MCF 10A (cell line): Measurements from ENCODE around the gene ARFGEF3. TPM values are rescaled to one million over a fixed set of nuclear protein-coding genes. Genes with fewer than 3 reads are reported as not detected.
A peak's percentile ranks its signal among the peaks of the same experiment; 100 is the strongest.
"Not testable (repeated sequence)": the region's sequence is repeated elsewhere in the genome, so short reads cannot be mapped to it uniquely, and the experiment has no call there.

ENCODE experiments used
- BruUV-seq: library from RNA; stranded (reverse); fragments of 400-500 nt; replicated peaks from 2 replicates; lab custom pipeline; 2021; lab: Mats Ljungman, UMichigan
- CTCF ChIA-PET: fragments of 300-600 bp; sonication (Branson Sonifier 250); formaldehyde crosslinking; extraction: SDS; loops from one replicate; lab custom pipeline; 2021; ENCODE audit warnings: antibody characterized with exemption, inconsistent platforms; lab: Yijun Ruan, JAX
- POLR2A ChIA-PET: fragments of 300-600, 350-650 bp; sonication (Branson Sonifier 250); formaldehyde crosslinking; extraction: SDS; loops from one replicate; lab custom pipeline; 2020; ENCODE audit warnings: antibody characterized with exemption, inconsistent platforms; lab: Yijun Ruan, JAX
- DNase-seq: peaks from one replicate; pipeline ENCODE4 v3.0.0-alpha.2; 2018; ENCODE audit not compliant: unreplicated experiment
- H3K27ac Mint-ChIP-seq: one replicate; pipeline ENCODE4 v1.8.0; 2022; ENCODE audit warnings: mild to moderate bottlenecking, low read depth, mixed read lengths; ENCODE audit not compliant: unreplicated experiment
- H3K27me3 Mint-ChIP-seq: one replicate; pipeline ENCODE4 v1.8.0; 2022; ENCODE audit warnings: mixed read lengths; ENCODE audit not compliant: insufficient read depth, unreplicated experiment
- H3K36me3 Mint-ChIP-seq: one replicate; pipeline ENCODE4 v1.8.0; 2022; ENCODE audit warnings: mild to moderate bottlenecking, moderate library complexity, mixed read lengths; ENCODE audit not compliant: insufficient read depth, unreplicated experiment
- H3K4me1 Mint-ChIP-seq: one replicate; pipeline ENCODE4 v1.8.0; 2022; ENCODE audit warnings: mixed read lengths; ENCODE audit not compliant: insufficient read depth, unreplicated experiment
- H3K4me3 Mint-ChIP-seq: one replicate; pipeline ENCODE4 v1.8.0; 2022; ENCODE audit warnings: mild to moderate bottlenecking, moderate library complexity, mixed read lengths; ENCODE audit not compliant: unreplicated experiment
- H3K9me3 Mint-ChIP-seq: one replicate; pipeline ENCODE4 v1.8.0; 2022; ENCODE audit warnings: mixed read lengths; ENCODE audit not compliant: unreplicated experiment
- CTCF ChIP-seq: fragments of 200-600 bp; IDR thresholded peaks from one replicate; pipeline ENCODE4 v1.8.0; 2022; ENCODE audit warnings: antibody characterized with exemption, mild to moderate bottlenecking; ENCODE audit not compliant: unreplicated experiment
- intact Hi-C: fragments of 100-400 bp; cut with micrococcal nuclease; formaldehyde crosslinking; loops from 2 replicates; pipeline ENCODE4 v1.14.1; 2022
- total RNA-seq: library from RNA; stranded (reverse); gene quantifications from 2 replicates; pipeline ENCODE4 v1.2.3, GENCODE V29; 2022

Gene ARFGEF3
- total RNA-seq, 1 experiment from 2014 or later, result 3.4 TPM

GRCh38 chr6:138286698-138287097, 125.0 kb downstream of the ARFGEF3 start:
- ChIA-PET POLR2A (no interaction called here), CTCF (interaction anchor here (1.3 to 4.1 kb wide), 2 partner anchors 86 to 171 kb away, joined by 4 to 33 read pairs; no protein-coding TSS in a partner anchor)
- no peak for DNase-seq
- H3K36me3 Mint-ChIP-seq, result no peaks in the 10 kb centered on the region
- intact Hi-C loops, result loop anchor here (2.0 kb wide), 1 partner anchor 170 kb away; no protein-coding TSS in a partner anchor
- H3K27ac Mint-ChIP-seq, result no peak overlapping the region
- TF ChIP-seq CTCF, result no peak
- H3K27me3 Mint-ChIP-seq, result no peaks in the 10 kb centered on the region
- H3K4me1 Mint-ChIP-seq, result peaks cover 20% of the 10 kb centered on the region
- no TSS peak for BruUV-seq
- H3K9me3 Mint-ChIP-seq, result no peaks in the 10 kb centered on the region
- no peak overlapping the region for H3K4me3 Mint-ChIP-seq

GRCh38 chr6:138287144-138287955, 125.6 kb downstream of the ARFGEF3 start:
- BruUV-seq, result no TSS peak
- H3K27me3 Mint-ChIP-seq, result no peaks in the 10 kb centered on the region

GRCh38 chr6:138288428-138289085, 126.8 kb downstream of the ARFGEF3 start:
- not testable (repeated sequence) for H3K36me3 Mint-ChIP-seq, H3K9me3 Mint-ChIP-seq, H3K4me3 Mint-ChIP-seq, H3K27me3 Mint-ChIP-seq
- Mint-ChIP-seq H3K4me1 (peaks cover 20% of the 10 kb centered on the region), H3K27ac (peak overlapping the region; percentile 81)
- intact Hi-C loops, result loop anchor here (2.0 kb wide), 2 partner anchors 116 to 128 kb away; partner anchors contain the start of genes ARFGEF3 and HEBP2
- ChIA-PET CTCF (interaction anchor here (0.9 to 4.1 kb wide), 4 partner anchors 9 to 173 kb away, joined by 3 to 33 read pairs (median 4); no protein-coding TSS in a partner anchor), POLR2A (interaction anchor here (0.7 kb wide), 1 partner anchor 632 kb away, joined by 3 read pairs; no protein-coding TSS in a partner anchor)
- DNase-seq, result peak; percentile 55
- TSS peak; percentile 96 for BruUV-seq

More at GRCh38 chr6:138287144-138287955, 125.6 kb downstream of the ARFGEF3 start:
- Mint-ChIP-seq H3K27ac (peak overlapping the region; percentile 81), H3K9me3 (no peaks in the 10 kb centered on the region), H3K4me1 (peaks cover 20% of the 10 kb centered on the region), H3K36me3 (no peaks in the 10 kb centered on the region), H3K4me3 (no peak overlapping the region)
- TF ChIP-seq CTCF, result peak; percentile 40
- intact Hi-C loops, result loop anchor here (2.0 kb wide), 1 partner anchor 171 kb away; no protein-coding TSS in a partner anchor
- ChIA-PET POLR2A (no interaction called here), CTCF (interaction anchor here (0.6 to 4.1 kb wide), 11 partner anchors 10 to 1055 kb away, joined by 3 to 33 read pairs (median 3); no protein-coding TSS in a partner anchor)
- peak; percentile 61 for DNase-seq

GRCh38 chr6:138289739-138290138, 128.0 kb downstream of the ARFGEF3 start:
- no peak for DNase-seq
- no TSS peak for BruUV-seq
- Mint-ChIP-seq H3K27ac (no peak overlapping the region), H3K4me3 (no peak overlapping the region), H3K27me3 (no peaks in the 10 kb centered on the region), H3K4me1 (peaks cover 20% of the 10 kb centered on the region), H3K9me3 (no peaks in the 10 kb centered on the region), H3K36me3 (no peaks in the 10 kb centered on the region)
- ChIA-PET POLR2A (no interaction called here), CTCF (interaction anchor here (4.1 kb wide), 1 partner anchor 174 kb away, joined by 33 read pairs; no protein-coding TSS in a partner anchor)
- TF ChIP-seq CTCF, result no peak
- intact Hi-C loops, result loop anchor here (2.0 kb wide), 2 partner anchors 115 to 129 kb away; partner anchors contain the start of genes ARFGEF3 and HEBP2
